Naive thymus-derived CD4-positive, alpha-beta T cell (primary cell): ENCODE results near the gene MOSPD2. TPM values are rescaled to one million over a fixed set of nuclear protein-coding genes. Genes with fewer than 3 reads are reported as not detected.

ENCODE experiments used
- ATAC-seq: fragments of 150-1000 bp; cut with Tn5 transposase; 2 replicates; pipeline ENCODE4 v1.10.0; 2021; ENCODE audit warnings: mild to moderate bottlenecking, moderate library complexity
- CTCF ChIA-PET: fragments of 350-600 bp; sonication (Branson Sonifier 250); formaldehyde crosslinking; loops from one replicate; lab custom pipeline; 2021; ENCODE audit warnings: antibody characterized with exemption; lab: Charles Lee
- POLR2A ChIA-PET: fragments of 350-600 bp; sonication (Branson Sonifier 250); formaldehyde crosslinking; loops from one replicate; lab custom pipeline; 2021; ENCODE audit warnings: antibody characterized with exemption, inconsistent platforms; lab: Charles Lee
- DNase-seq, 9 donors: peaks; one replicate each; pipeline versions ENCODE4 v3.0.0 to v3.0.0-alpha.2; 2020 to 2022; ENCODE audit warnings: mixed read lengths in 1 of 9
- H3K27ac ChIP-seq: one replicate; pipeline ENCODE4 v1.7.0; 2013; ENCODE audit warnings: mild to moderate bottlenecking, low read depth, low read length, moderate library complexity
- H3K27me3 ChIP-seq, 2 donors: one replicate each; pipeline ENCODE4 v1.7.0; 2013; ENCODE audit warnings: low read length in 2 of 2, mild to moderate bottlenecking in 2 of 2, moderate library complexity in 2 of 2; ENCODE audit not compliant: control insufficient read depth in 2 of 2, insufficient read depth in 2 of 2
- H3K36me3 ChIP-seq, 3 experiments: 1 replicate in 2 of 3; 2 replicates in 1 of 3; pipeline ENCODE4 v1.7.0; 2013; ENCODE audit warnings: low read length in 3 of 3, mild to moderate bottlenecking in 3 of 3, moderate library complexity in 1 of 3; ENCODE audit not compliant: insufficient read depth in 3 of 3, control insufficient read depth in 2 of 3
- H3K4me1 ChIP-seq, 2 donors: one replicate each; pipeline ENCODE4 v1.7.0; 2013; ENCODE audit warnings: low read length in 2 of 2, mild to moderate bottlenecking in 2 of 2, moderate library complexity in 1 of 2; ENCODE audit not compliant: control insufficient read depth in 2 of 2, insufficient read depth in 2 of 2
- H3K4me3 ChIP-seq: 2 replicates; pipeline ENCODE4 v1.7.0; 2013; ENCODE audit warnings: mild to moderate bottlenecking, low read length
- H3K9me3 ChIP-seq, 3 experiments: 1 replicate in 2 of 3; 2 replicates in 1 of 3; pipeline ENCODE4 v1.7.0; 2013; ENCODE audit warnings: low read length in 3 of 3; ENCODE audit not compliant: control insufficient read depth in 2 of 3
- H3K27ac Mint-ChIP-seq, 9 donors: one replicate each; pipeline ENCODE4 v1.8.0; 2020 to 2022; ENCODE audit warnings: mixed read lengths in 9 of 9, mild to moderate bottlenecking in 8 of 9, moderate library complexity in 5 of 9, inconsistent platforms in 2 of 9
- H3K27me3 Mint-ChIP-seq, 5 donors: one replicate each; pipeline ENCODE4 v1.8.0; 2021 to 2022; ENCODE audit warnings: mixed read lengths in 5 of 5, mild to moderate bottlenecking in 1 of 5
- H3K36me3 Mint-ChIP-seq, 5 donors: one replicate each; pipeline ENCODE4 v1.8.0; 2020 to 2022; ENCODE audit warnings: mixed read lengths in 5 of 5, mild to moderate bottlenecking in 3 of 5, inconsistent platforms in 1 of 5
- H3K4me1 Mint-ChIP-seq, 7 donors: one replicate each; pipeline ENCODE4 v1.8.0; 2020 to 2022; ENCODE audit warnings: mixed read lengths in 7 of 7, mild to moderate bottlenecking in 3 of 7, inconsistent platforms in 1 of 7
- H3K4me3 Mint-ChIP-seq, 10 donors: one replicate each; pipeline ENCODE4 v1.8.0; 2020 to 2022; ENCODE audit warnings: mild to moderate bottlenecking in 10 of 10, mixed read lengths in 10 of 10, moderate library complexity in 6 of 10, inconsistent platforms in 2 of 10
- H3K9me3 Mint-ChIP-seq, 11 donors: one replicate each; pipeline ENCODE4 v1.8.0; 2020 to 2022; ENCODE audit warnings: mixed read lengths in 11 of 11, mild to moderate bottlenecking in 4 of 11, inconsistent platforms in 1 of 11, moderate library complexity in 1 of 11
- intact Hi-C, 2 donors: fragments of 100-400 bp; cut with micrococcal nuclease; formaldehyde crosslinking; loops; one replicate each; pipeline ENCODE4 v1.15.1; 2023
- polyA plus RNA-seq, 2 donors: library from polyadenylated mRNA; unstranded; fragments of 300-500 nt; fragmentation: Illumina TruSeq; gene quantifications; one replicate each; pipeline ENCODE4 v1.2.3, GENCODE V29; 2021
- total RNA-seq, 6 experiments: library from RNA in 5 of 6; stranded (reverse) in 5 of 6; gene quantifications; 1 replicate in 5 of 6; 2 replicates in 1 of 6; pipeline ENCODE4 v1.2.3 and lab custom pipeline; 2021 to 2026

MOSPD2 gene
- total and polyA plus RNA-seq, 7 experiments from 2014 or later, result 5.3 to 15.7 (median 10.6) TPM

GRCh38 chrX:14873676-14874049 is 442 bp downstream of the MOSPD2 start:
- intact Hi-C loops, result loop anchor here (1.0 to 10.0 kb wide), 16 partner anchors 270 to 1994 kb away; partner anchors contain the start of genes OFD1 (in 2 of the 2), PIGA (in 2 of the 2), TRAPPC2 (in 2 of the 2) and AP1S2 (in 1 of the 2)
- ATAC-seq, result no peak
- POLR2A ChIA-PET, result interaction anchor here (1.5 kb wide), 1 partner anchor 461 kb away, joined by 5 read pairs; no protein-coding TSS in a partner anchor

DNA sequence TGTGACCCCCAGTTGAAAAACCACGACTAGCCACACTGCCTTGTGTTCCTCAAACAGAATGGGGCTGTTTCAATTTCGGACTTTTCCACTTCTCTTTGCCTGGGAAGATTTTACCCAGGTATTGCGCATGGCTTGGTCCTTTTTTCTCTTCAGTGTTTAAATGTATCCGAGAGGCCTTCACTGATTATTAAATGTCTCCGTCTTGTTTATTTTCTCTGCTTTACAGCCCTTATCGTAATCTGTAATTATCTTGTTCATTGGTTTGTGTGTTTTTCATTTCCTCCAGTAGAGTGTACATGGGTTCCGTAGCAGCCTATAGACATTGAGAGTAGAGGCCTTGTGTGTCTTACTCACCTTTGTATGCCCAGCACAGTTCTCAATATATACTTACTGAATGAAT is 2.4 kb downstream of the MOSPD2 start:
- ATAC-seq, result no peak
- Mint-ChIP-seq H3K27ac (peak overlapping the region in 2 of 9 donors; percentile 20 to 46), H3K9me3 (peaks cover 0 to 2% (median 0%) of the 10 kb centered on the region in 11 donors), H3K27me3 (no peaks in the 10 kb centered on the region), H3K36me3 (peaks cover 0 to 11% (median 5%) of the 10 kb centered on the region in 5 donors), H3K4me1 (peaks cover 0 to 34% (median 21%) of the 10 kb centered on the region in 7 donors), H3K4me3 (peak overlapping the region in 4 of 10 donors; percentile 3 to 76 (median 18))
- Histone ChIP-seq H3K4me3 (no peak overlapping the region), H3K27me3 (no peaks in the 10 kb centered on the region), H3K9me3 (no peaks in the 10 kb centered on the region), H3K4me1 (peaks cover 4 to 9% of the 10 kb centered on the region in 2 donors), H3K27ac (no peak overlapping the region), H3K36me3 (no peaks in the 10 kb centered on the region)
- intact Hi-C loops, result loop anchor here in 1 of 2 donors (10.0 kb wide), 3 partner anchors 269 to 1141 kb away; partner anchors contain the start of genes OFD1 and TRAPPC2
- POLR2A ChIA-PET, result no interaction called here
- CTCF ChIA-PET, result no interaction called here
- DNase-seq, result no peak

More at GRCh38 chrX:14873676-14874049, 442 bp downstream of the MOSPD2 start:
- H3K4me3 Mint-ChIP-seq, result peak overlapping the region; percentile 82 to 94 (median 88)
- Histone ChIP-seq H3K27me3 (no peaks in the 10 kb centered on the region), H3K4me1 (peaks cover 4 to 9% of the 10 kb centered on the region in 2 donors), H3K9me3 (no peaks in the 10 kb centered on the region), H3K4me3 (peak overlapping the region; percentile 69), H3K36me3 (no peaks in the 10 kb centered on the region), H3K27ac (peak overlapping the region; percentile 70)
- H3K4me1 Mint-ChIP-seq, result peaks cover 0 to 34% (median 16%) of the 10 kb centered on the region in 7 donors
- H3K36me3 Mint-ChIP-seq, result peaks cover 0 to 11% (median 8%) of the 10 kb centered on the region in 5 donors
- H3K27me3 Mint-ChIP-seq, result no peaks in the 10 kb centered on the region
- CTCF ChIA-PET, result no interaction called here
- no peak for DNase-seq
- peak overlapping the region; percentile 75 to 93 (median 88) for H3K27ac Mint-ChIP-seq
- peaks cover 0 to 2% (median 0%) of the 10 kb centered on the region in 11 donors for H3K9me3 Mint-ChIP-seq

- DNase-seq, result no peak
- intact Hi-C loops, result no loop called here
- no peak for ATAC-seq
- Mint-ChIP-seq H3K27ac (no peak overlapping the region), H3K27me3 (no peaks in the 10 kb centered on the region), H3K36me3 (peaks cover 0 to 4% (median 3%) of the 10 kb centered on the region in 5 donors), H3K9me3 (peaks cover 0 to 2% (median 0%) of the 10 kb centered on the region in 11 donors), H3K4me1 (peaks cover 0 to 13% (median 5%) of the 10 kb centered on the region in 7 donors), H3K4me3 (no peak overlapping the region)
- no peaks in the 10 kb centered on the region for H3K36me3 ChIP-seq
- no peaks in the 10 kb centered on the region for H3K27me3 ChIP-seq
- POLR2A ChIA-PET, result no interaction called here
- no peak overlapping the region for H3K4me3 ChIP-seq
- CTCF ChIA-PET, result no interaction called here
- H3K9me3 ChIP-seq, result no peaks in the 10 kb centered on the region
- H3K4me1 ChIP-seq, result no peaks in the 10 kb centered on the region
- no peak overlapping the region for H3K27ac ChIP-seq
Observed at GRCh38 chrX:14883826-14884225, 10.6 kb downstream of the MOSPD2 start.

DNA sequence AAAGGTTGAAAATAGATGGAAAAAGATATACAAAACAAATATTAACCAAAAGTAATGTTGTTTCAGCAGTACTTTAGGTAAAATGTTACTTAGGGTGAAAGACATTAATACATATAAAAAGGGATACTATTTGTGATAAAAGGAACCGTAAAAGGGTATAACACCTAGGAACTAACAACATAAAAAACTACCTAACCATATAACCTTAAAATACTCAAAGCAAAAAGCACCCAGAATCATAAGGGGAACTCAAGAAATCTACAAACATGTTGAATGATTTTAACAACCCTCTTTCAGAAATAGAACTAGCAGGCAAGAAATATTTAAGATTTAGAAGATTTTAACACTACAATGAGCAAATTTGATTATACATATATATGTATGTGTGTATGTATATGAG is 11.5 kb downstream of the MOSPD2 start:
- Histone ChIP-seq H3K27me3 (no peaks in the 10 kb centered on the region), H3K27ac (no peak overlapping the region), H3K36me3 (no peaks in the 10 kb centered on the region), H3K4me3 (no peak overlapping the region), H3K4me1 (no peaks in the 10 kb centered on the region), H3K9me3 (no peaks in the 10 kb centered on the region)
- intact Hi-C loops, result no loop called here
- H3K36me3 Mint-ChIP-seq, result peaks cover 0 to 4% (median 3%) of the 10 kb centered on the region in 5 donors
- ChIA-PET CTCF (no interaction called here), POLR2A (no interaction called here)
- no peaks in the 10 kb centered on the region for H3K27me3 Mint-ChIP-seq
- no peak overlapping the region for H3K4me3 Mint-ChIP-seq
- no peak overlapping the region for H3K27ac Mint-ChIP-seq
- peaks cover 0 to 9% (median 2%) of the 10 kb centered on the region in 7 donors for H3K4me1 Mint-ChIP-seq
- no peak for DNase-seq
- H3K9me3 Mint-ChIP-seq, result peaks cover 0 to 2% (median 0%) of the 10 kb centered on the region in 11 donors
- ATAC-seq, result no peak

DNA sequence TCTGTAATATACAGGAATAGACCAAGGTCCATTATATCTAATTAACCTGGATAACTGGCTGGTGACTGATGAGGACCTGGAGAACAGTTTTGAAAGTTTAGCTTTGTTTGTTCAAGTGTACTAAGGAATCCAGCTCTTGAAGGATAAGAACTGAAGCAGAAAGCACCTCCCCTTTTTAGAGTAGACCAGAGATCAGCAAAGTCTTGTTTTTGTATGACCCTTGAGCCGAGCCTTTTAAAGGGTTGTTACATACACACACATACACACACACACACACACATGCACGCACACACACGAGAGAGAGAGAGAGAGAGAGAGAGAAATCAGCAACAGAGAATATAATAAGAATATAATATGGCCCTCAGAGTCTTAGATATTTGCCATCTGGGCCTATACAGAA is 13.0 kb downstream of the MOSPD2 start:
- ATAC-seq (no peak), DNase-seq (no peak)
- peaks cover 0 to 7% (median 3%) of the 10 kb centered on the region in 5 donors for H3K36me3 Mint-ChIP-seq
- intact Hi-C loops, result no loop called here
- no peak overlapping the region for H3K27ac Mint-ChIP-seq
- H3K4me1 Mint-ChIP-seq, result peaks cover 0 to 9% (median 0%) of the 10 kb centered on the region in 7 donors
- H3K9me3 Mint-ChIP-seq, result peaks cover 0 to 2% (median 0%) of the 10 kb centered on the region in 11 donors
- no peak overlapping the region for H3K27ac ChIP-seq
- H3K9me3 ChIP-seq, result no peaks in the 10 kb centered on the region
- no peaks in the 10 kb centered on the region for H3K4me1 ChIP-seq
- H3K36me3 ChIP-seq, result no peaks in the 10 kb centered on the region
- no peaks in the 10 kb centered on the region for H3K27me3 Mint-ChIP-seq
- no peaks in the 10 kb centered on the region for H3K27me3 ChIP-seq
- no peak overlapping the region for H3K4me3 Mint-ChIP-seq
- no peak overlapping the region for H3K4me3 ChIP-seq
- CTCF ChIA-PET, result no interaction called here
- POLR2A ChIA-PET, result no interaction called here

GRCh38 chrX:14896273-14896672 is 23.1 kb downstream of the MOSPD2 start:
- Mint-ChIP-seq H3K9me3 (no peaks in the 10 kb centered on the region), H3K27ac (no peak overlapping the region), H3K4me3 (no peak overlapping the region), H3K4me1 (peaks cover 0 to 7% (median 0%) of the 10 kb centered on the region in 7 donors), H3K27me3 (no peaks in the 10 kb centered on the region), H3K36me3 (peaks cover 0 to 28% (median 16%) of the 10 kb centered on the region in 5 donors)
- ATAC-seq (no peak), DNase-seq (no peak)
- Histone ChIP-seq H3K9me3 (no peaks in the 10 kb centered on the region), H3K27me3 (no peaks in the 10 kb centered on the region), H3K4me1 (no peaks in the 10 kb centered on the region), H3K36me3 (no peaks in the 10 kb centered on the region), H3K4me3 (no peak overlapping the region), H3K27ac (no peak overlapping the region)
- POLR2A ChIA-PET, result no interaction called here
- intact Hi-C loops, result no loop called here
- CTCF ChIA-PET, result interaction anchor here (0.8 kb wide), 1 partner anchor 111 kb away, joined by 3 read pairs; no protein-coding TSS in a partner anchor

DNA sequence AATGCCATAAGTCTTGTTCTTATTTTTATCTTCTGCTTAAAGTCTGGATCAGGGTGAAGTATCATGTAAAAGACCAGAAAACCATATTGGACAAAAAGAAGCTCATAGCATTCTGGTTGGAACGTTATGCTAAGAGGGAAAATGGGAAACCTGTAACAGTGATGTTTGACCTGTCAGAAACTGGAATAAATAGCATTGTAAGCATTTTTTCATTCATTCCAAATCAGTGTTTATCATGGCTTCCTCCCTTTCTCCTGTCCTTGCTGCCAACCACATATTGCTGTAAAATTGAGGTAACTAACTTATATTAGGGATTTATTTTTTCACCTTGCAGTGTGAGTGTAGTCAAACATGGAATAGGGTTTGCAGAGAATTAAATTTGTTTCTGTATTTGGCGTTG is 23.8 kb downstream of the MOSPD2 start:
- no peak overlapping the region for H3K27ac ChIP-seq
- Mint-ChIP-seq H3K4me1 (peaks cover 0 to 7% (median 0%) of the 10 kb centered on the region in 7 donors), H3K36me3 (peaks cover 0 to 28% (median 17%) of the 10 kb centered on the region in 5 donors), H3K27ac (no peak overlapping the region), H3K27me3 (no peaks in the 10 kb centered on the region), H3K9me3 (no peaks in the 10 kb centered on the region), H3K4me3 (no peak overlapping the region)
- no peaks in the 10 kb centered on the region for H3K27me3 ChIP-seq
- no peaks in the 10 kb centered on the region for H3K4me1 ChIP-seq
- H3K9me3 ChIP-seq, result no peaks in the 10 kb centered on the region
- no peak for DNase-seq
- ATAC-seq, result no peak
- POLR2A ChIA-PET, result no interaction called here
- intact Hi-C loops, result no loop called here
- H3K36me3 ChIP-seq, result no peaks in the 10 kb centered on the region
- H3K4me3 ChIP-seq, result no peak overlapping the region
- CTCF ChIA-PET, result no interaction called here
